A549 treated with RU486 at 1 μM for 4 hours (cell line): ENCODE data around the gene RWDD4. TPM values are rescaled to one million over a fixed set of nuclear protein-coding genes. Genes with fewer than 3 reads are reported as not detected.

Experiments used
- total RNA-seq: library from RNA; stranded (reverse); fragments of 200-300 nt; extraction: Qiagen RNA extraction; gene quantifications from 5 replicates; pipeline ENCODE4 v1.2.3, GENCODE V29; 2022; ENCODE audit warnings: low read depth

Gene RWDD4
- total RNA-seq, result 12.3 to 22.5 TPM (median 20.2 TPM) in 5 replicates

DNA sequence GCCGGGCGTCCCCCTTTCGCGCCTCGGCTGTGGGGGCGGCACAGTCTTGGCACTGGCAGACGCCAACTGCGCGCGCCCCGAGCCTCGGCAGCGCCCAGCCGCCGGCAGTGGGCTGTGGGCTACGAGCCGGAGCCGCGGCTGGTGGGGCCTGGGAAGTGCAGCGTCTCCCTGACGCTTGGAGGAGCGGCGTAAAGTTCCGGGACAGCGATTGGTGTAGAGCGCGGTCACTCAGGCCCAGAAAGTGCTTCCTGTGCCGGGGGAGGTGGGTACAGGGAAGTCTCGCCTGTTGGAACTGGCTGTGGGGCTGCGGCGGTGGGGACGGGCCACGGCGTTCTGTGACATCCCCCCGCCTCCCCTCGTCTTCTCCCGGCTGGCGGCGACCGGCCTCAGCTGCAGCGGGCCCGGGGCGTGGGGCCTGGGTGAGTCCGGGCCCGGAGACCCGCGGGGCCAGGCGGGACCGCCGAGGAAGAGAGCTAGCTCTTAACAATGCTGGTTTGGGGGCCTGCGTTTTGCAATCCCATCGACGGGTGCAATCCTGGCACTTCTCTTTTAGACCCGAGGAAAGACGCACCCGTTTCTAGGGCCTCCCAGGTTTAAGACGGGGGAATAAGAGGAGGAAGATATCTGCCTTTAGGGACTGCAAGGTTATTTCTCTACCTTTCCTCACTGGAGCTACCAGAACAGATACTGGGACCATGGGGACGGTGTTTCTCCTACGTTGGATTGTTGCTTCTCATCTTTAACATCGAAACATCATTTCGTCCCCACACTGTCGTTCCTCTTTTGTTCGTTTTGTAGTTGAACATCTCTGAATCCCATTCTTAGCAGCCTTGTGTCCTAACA lies at the start of gene RWDD4, which contains the start of gene TRAPPC11:
RWDD4 (minus strand) TSS at position 157 of the 843 bp plus-strand sequence. CDS start 233 bp downstream, outside the sequence.
TRAPPC11 (plus strand) TSS at position 265 of the 843 bp plus-strand sequence. CDS start 4,575 bp downstream, outside the sequence.

Other genes starting within 250 kb of the RWDD4 start
- 10.5 to 11.7 TPM (median 11.5 TPM) in 5 replicates for gene CDKN2AIP, start 214.5 kb downstream of the RWDD4 start, total RNA-seq
- 9.2 to 12.0 TPM (median 10.9 TPM) in 5 replicates for gene ING2, start 154.1 kb downstream of the RWDD4 start, total RNA-seq
- 8.1 to 12.1 TPM (median 10.4 TPM) in 5 replicates for gene TRAPPC11, start 108 bp upstream of the RWDD4 start, total RNA-seq
- gene STOX2, start 246.1 kb upstream of the RWDD4 start, total RNA-seq, result 1.9 to 3.5 TPM (median 2.8 TPM) in 5 replicates